Left ventricle myocardium superior (tissue), 1 donor: ENCODE measurements around the gene PPP2CA. TPM values are rescaled to one million over a fixed set of nuclear protein-coding genes. Genes with fewer than 3 reads are reported as not detected.
"Not testable (repeated sequence)": the region's sequence is repeated elsewhere in the genome, so short reads cannot be mapped to it uniquely, and the experiment has no call there.

Experiments used
- ATAC-seq: fragments of 200-7000 bp; cut with Tn5 transposase; one replicate; pipeline ENCODE4 v1.9.1; 2020; ENCODE audit warnings: mild to moderate bottlenecking, moderate library complexity
- DNase-seq: peaks from one replicate; pipeline ENCODE4 v3.0.0-alpha.2; 2020
- intact Hi-C: fragments of 100-400 bp; cut with micrococcal nuclease; formaldehyde crosslinking; loops from one replicate; pipeline ENCODE4 v1.11.0; 2022
- long read RNA-seq: library from polyadenylated mRNA; unstranded; transcript quantifications from one replicate; pipeline ENCODE4 v2.0.0, GENCODE V29; 2021
- total RNA-seq: library from RNA; stranded (reverse); fragmentation: NEBNext Ultra II Directional; extraction: Animal tissue kit (Norgen Biotek cat#: 25700); gene quantifications from one replicate; pipeline ENCODE4 v1.2.1, GENCODE V29; 2021
- donor health status: DM: no; HTN: yes; CAD: no; lungs with severe emphysema.

The PPP2CA gene
- total RNA-seq: 143 TPM
- long read RNA-seq, full-length matches to known transcripts: 302 of 319 reads
- long read RNA-seq, partial matches to known transcripts: 3 of 319 reads
- long read RNA-seq, other reads (novel, unspliced or antisense): 14 of 319 reads

DNA sequence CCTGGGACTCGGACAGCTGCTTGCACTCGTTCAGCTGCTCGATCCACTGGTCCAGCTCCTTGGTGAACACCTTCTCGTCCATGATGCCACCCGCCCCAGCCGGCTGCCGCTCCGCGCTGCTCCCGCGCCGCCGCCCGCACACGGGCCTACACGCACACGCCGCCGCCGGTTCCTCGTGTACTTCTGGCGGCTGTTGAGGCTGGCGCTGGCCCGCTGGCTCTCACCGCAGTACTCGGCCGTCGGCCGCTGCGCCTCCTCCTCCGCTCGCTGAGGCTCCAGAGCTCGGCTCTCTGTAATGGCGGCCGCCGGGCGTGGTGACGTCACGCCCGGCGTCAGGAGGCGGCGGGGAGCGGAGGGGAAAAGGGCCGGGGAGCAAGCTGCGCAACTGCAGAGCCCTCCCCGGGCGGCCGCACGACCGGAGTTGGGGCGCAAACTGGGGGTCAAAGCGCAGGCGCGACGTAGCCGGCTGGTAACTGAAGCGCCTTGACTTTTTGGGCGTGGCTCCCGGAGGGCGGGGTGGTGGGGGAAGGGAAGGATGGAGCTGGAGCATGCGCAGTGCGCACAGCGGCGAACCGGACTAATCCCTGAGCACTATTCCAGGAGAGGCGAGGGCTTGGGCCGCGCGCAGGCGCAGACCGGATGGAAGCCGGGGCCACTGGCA, at the start of gene PPP2CA:
TSS of gene PPP2CA (minus strand) at position 294 of the 661 bp plus-strand sequence. CDS start at position 82, 212 bp downstream.
- intact Hi-C loops: no loop called here
- DNase-seq: peak; percentile 99
- peak; percentile 93 for ATAC-seq

GRCh38 chr5:134273642-134274395, 47.9 kb upstream of the PPP2CA start:
- ATAC-seq (no peak), DNase-seq (no peak)
- intact Hi-C loops: no loop called here

DNA sequence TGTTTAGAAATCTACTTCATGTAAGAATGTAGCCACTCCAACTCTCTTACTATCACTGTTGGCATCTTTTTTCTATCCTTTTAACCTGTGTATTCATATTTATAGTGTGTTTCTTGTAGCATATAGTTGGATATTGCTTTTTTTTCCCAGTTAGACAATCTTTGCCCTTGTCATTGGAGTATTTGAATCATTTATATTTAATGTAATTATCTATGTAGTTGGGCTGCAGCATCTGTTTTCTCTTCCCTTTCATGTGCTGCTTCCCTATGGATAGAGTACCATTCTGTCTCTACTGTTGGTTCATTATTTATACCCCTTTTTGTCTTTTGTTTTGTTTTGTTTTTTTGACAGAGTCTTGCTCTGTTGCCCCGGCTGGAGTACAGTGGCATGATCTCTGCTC, 45.2 kb upstream of the PPP2CA start:
- no peak for ATAC-seq
- DNase-seq: no peak
- intact Hi-C loops: no loop called here

- no peak for DNase-seq
- intact Hi-C loops: no loop called here
These were observed 43.0 kb upstream of the PPP2CA start for GRCh38 chr5:134268919-134269318.

DNA sequence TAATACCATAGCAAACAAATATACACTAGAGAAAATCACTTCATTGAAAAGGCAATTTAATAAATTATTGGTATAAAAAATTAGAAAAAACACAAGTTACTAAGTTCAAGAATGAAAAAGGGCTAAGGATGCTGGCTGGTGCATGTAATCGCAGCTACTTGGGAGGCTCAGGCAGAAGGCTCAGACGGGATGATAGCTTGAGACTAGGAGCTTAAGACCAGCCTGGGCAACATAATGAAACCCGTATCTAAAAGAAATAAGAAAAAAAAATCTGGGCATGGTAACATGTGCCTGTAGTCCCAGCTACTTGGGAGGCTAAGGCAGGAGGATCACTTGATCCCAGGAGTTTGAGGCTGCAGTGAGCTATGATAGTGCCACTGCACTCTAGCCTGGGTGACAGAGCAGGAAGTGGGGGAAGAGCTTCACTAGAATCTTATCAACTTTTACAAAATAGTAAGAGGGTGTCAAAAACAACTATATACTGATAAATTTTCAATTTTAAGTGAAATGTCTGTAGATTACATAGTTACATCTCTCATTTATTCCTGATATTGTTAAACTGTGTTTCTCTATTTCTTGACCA, 42.2 kb upstream of the PPP2CA start:
- ATAC-seq: no peak
- no peak for DNase-seq
- intact Hi-C loops: no loop called here

More at GRCh38 chr5:134268919-134269318, 43.0 kb upstream of the PPP2CA start:
- ATAC-seq: no peak

- intact Hi-C loops: no loop called here
- DNase-seq: no peak
- no peak for ATAC-seq
These were observed 41.6 kb upstream of the PPP2CA start for GRCh38 chr5:134267366-134268018.

GRCh38 chr5:134263801-134264200, 37.9 kb upstream of the PPP2CA start:
- ATAC-seq (no peak), DNase-seq (no peak)
- intact Hi-C loops: no loop called here

- ATAC-seq, intact Hi-C loops, DNase-seq: not testable (repeated sequence)
These were observed 36.8 kb upstream of the PPP2CA start for GRCh38 chr5:134262629-134263028.

DNA sequence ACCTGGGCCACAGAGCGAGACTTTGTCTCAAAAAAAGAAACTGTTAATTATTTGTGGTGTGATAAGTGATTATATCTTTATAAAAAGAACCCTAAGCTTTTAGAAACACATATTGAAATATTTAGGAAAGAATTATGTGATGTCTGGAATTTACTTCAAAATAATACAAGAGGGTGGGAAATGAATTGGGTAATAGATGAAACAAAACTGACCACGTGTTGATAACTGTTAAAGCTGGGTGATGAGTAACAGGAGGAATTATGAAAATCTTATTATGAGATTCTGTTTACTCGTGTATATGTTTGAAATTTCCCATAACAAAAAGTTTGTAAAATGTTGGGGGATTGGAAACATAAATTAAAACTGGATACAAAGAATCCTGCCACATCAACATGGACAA, 33.0 kb upstream of the PPP2CA start:
- intact Hi-C loops: no loop called here
- DNase-seq: no peak
- ATAC-seq: no peak

GRCh38 chr5:134257176-134257575, 31.3 kb upstream of the PPP2CA start:
- DNase-seq (no peak), ATAC-seq (peak; percentile 71)
- intact Hi-C loops: no loop called here

DNA sequence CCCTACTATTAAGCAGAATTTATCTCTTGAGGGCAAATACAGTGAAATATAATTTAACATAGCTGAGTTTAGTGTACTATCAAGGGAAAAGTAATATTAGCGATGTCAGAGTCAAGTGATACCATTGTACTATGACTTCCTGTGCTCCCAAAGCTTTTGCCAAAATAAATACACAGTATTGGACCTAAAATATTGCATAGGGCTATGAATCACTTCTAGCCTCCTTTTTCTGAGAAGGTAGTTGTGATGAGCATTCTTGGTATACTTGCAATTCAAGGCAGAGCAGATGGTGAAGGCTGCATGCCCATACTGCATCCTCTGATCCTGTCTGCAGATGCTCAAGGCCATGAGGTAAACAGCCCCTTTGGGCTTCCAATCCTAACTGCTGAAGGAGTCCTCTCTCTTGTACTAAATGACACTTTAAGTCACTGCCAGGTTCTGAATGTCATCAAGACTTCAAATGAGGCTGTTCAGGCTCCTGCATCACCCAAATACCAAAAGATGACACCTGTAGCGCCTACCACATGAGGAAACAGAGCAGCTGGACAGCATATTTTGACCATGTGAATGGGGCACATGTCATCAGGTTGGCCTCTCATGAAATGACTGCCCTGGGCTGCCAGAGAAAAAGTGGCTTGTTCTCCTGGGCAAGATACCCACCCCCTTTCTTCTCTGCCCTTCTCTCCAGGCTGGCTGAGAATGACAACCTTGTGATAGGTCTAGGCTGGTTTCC, 29.7 kb upstream of the PPP2CA start:
- ATAC-seq (peak; percentile 58), DNase-seq (no peak)
- intact Hi-C loops: no loop called here

DNA sequence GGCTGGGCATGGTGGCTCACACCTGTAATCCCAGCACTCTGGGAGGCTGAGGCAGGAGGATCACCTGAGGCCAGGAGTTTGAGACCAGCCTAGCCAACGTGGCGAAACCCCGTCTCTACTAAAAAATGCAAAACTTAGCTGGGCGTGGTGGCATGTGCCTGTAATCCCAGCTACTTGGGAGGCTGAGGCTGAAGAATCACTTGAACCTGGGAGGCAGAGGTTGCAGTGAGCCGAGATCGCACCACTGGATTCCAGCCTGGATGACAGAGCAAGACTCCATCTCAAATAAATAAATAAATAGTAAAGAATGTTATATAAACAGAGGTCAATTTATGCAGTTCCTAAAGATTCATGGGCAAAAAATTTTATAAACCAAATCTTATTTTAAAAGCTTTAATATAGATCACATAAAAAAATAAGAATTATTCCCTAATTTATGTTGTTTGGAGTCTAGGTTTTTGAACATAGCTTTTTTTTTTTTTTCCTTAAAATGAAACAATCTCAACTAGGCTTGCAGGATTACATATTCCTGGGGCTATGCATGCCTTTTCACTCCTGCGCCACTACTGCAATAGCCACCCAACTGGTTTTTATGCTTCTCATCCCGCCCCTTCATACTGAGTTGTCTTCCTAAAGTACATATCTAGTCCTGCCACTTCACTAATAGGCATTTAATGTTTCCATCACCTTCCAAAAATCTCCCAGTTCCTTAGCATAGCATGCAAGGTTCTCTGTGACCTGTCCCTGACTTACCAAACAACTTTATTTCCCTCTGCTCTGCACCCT, 27.7 kb upstream of the PPP2CA start:
- ATAC-seq, intact Hi-C loops: not testable (repeated sequence)

DNA sequence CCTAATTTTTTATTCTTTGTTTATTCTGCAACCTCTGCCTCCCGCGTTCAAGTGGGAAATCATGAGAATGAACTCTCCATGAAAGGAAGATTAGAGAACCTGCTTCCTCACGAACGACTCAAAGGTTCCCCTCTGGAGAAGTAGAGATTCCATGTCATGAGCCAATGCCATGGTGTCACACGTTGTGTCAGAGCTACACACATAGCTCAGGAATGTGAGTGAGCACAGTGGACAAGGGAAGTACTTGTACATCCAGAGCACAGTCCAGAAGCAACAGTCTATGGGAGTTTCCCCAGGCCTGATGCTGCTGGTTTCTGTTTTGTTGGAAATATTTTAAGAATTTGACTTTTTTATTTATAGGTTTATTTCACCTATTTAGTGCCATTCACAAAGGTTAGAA, 26.8 kb upstream of the PPP2CA start:
- intact Hi-C loops: no loop called here
- peak; percentile 48 for ATAC-seq
- no peak for DNase-seq

More for the DNA sequence above, 27.7 kb upstream of the PPP2CA start:
- not testable (repeated sequence) for DNase-seq

DNA sequence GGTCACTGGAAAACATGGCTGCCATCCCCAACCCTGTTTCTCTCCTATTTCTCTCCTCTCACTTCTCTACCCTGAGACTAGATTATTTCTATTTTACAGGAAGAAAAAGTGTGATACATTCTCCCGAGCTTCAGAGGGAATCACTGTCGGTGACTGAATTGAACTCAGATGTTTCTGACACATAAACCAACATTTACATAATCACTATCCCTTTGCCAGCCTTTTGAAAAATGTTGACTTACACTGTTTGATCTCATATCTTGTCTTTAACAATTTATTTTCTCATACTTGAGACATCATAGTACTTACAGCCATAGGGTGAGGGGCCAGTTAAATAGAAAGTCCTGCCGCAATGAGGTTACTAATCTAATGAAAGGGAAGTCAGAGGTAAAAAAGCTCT, 25.1 kb upstream of the PPP2CA start:
- intact Hi-C loops: no loop called here
- no peak for DNase-seq
- ATAC-seq: no peak

- no peak for DNase-seq
- peak; percentile 22 for ATAC-seq
- intact Hi-C loops: no loop called here
These were observed 23.9 kb upstream of the PPP2CA start for GRCh38 chr5:134249469-134250379.

GRCh38 chr5:134248256-134248655, 22.4 kb upstream of the PPP2CA start:
- DNase-seq: no peak
- no peak for ATAC-seq
- intact Hi-C loops: no loop called here
